IMR-90 (cell line): ENCODE measurements around the gene EPN1. TPM values are rescaled to one million over a fixed set of nuclear protein-coding genes. Genes with fewer than 3 reads are reported as not detected.
A peak's percentile ranks its signal among the peaks of the same experiment; 100 is the strongest.

ENCODE experiments used
- ATAC-seq: fragments of 200-7000 bp; cut with Tn5 transposase; 2 replicates; pipeline ENCODE4 v1.9.1; 2020; ENCODE audit warnings: low read depth, mild to moderate bottlenecking, moderate library complexity
- BruUV-seq: library from RNA; stranded (reverse); fragments of 400-500 nt; replicated peaks from 2 replicates; lab custom pipeline; 2021; lab: Mats Ljungman, UMichigan
- CTCF ChIA-PET: fragments of 300-600 bp; formaldehyde crosslinking; extraction: SDS; loops from one replicate; lab custom pipeline; 2021; ENCODE audit warnings: antibody characterized with exemption; lab: Yijun Ruan, JAX
- POLR2A ChIA-PET: fragments of 300-600 bp; sonication (Branson Sonifier 250); formaldehyde crosslinking; loops from one replicate; lab custom pipeline; 2022; ENCODE audit warnings: antibody characterized with exemption; ENCODE audit not compliant: unreplicated experiment; lab: Charles Lee
- DNase-seq: peaks from one replicate; pipeline ENCODE4 v3.0.0; 2013
- H2AFZ ChIP-seq: replicated peaks from 2 replicates; pipeline ENCODE3; 2013; ENCODE audit warnings: low read length, mild to moderate bottlenecking; ENCODE audit not compliant: poor library complexity
- H2AK5ac ChIP-seq: 2 replicates; pipeline ENCODE4 v1.6.1; 2013; ENCODE audit warnings: low read depth, low read length, inconsistent platforms
- H2AK9ac ChIP-seq: replicated peaks from 2 replicates; pipeline ENCODE3; 2013; ENCODE audit warnings: mild to moderate bottlenecking, low read depth, low read length, moderate library complexity; ENCODE audit not compliant: poor library complexity
- H2BK120ac ChIP-seq: 2 replicates; pipeline ENCODE4 v1.6.1; 2013; ENCODE audit warnings: low read depth, low read length, inconsistent platforms
- H2BK15ac ChIP-seq: 3 replicates; pipeline ENCODE4 v1.6.1; 2013; ENCODE audit warnings: low read depth, low read length, inconsistent platforms
- H2BK20ac ChIP-seq: 2 replicates; pipeline ENCODE4 v1.6.1; 2013; ENCODE audit warnings: low read depth, mild to moderate bottlenecking, inconsistent platforms, low read length, moderate library complexity
- H2BK5ac ChIP-seq: 2 replicates; pipeline ENCODE4 v1.6.1; 2013; ENCODE audit warnings: mild to moderate bottlenecking, low read depth, low read length, inconsistent platforms; ENCODE audit not compliant: poor library complexity, severe bottlenecking
- H3K14ac ChIP-seq: replicated peaks from 2 replicates; pipeline ENCODE4 v1.6.1; 2013; ENCODE audit warnings: low read depth, low read length, inconsistent platforms
- H3K18ac ChIP-seq: 2 replicates; pipeline ENCODE4 v1.6.1; 2013; ENCODE audit warnings: low read depth, low read length, control low read depth
- H3K23ac ChIP-seq: 2 replicates; pipeline ENCODE4 v1.6.1; 2013; ENCODE audit warnings: low read depth, low read length, inconsistent platforms
- H3K27ac ChIP-seq: 2 replicates; pipeline ENCODE4 v1.5.1; 2013; ENCODE audit warnings: mild to moderate bottlenecking, control low read depth, low read length; ENCODE audit not compliant: insufficient read depth
- H3K27me3 ChIP-seq: 2 replicates; pipeline ENCODE4 v1.6.1; 2013; ENCODE audit warnings: low read length; ENCODE audit not compliant: control insufficient read depth, insufficient read depth
- H3K36me3 ChIP-seq: 2 replicates; pipeline ENCODE4 v1.6.1; 2013; ENCODE audit warnings: low read length, mixed read lengths; ENCODE audit not compliant: control insufficient read depth, insufficient read depth
- H3K4ac ChIP-seq: 2 replicates; pipeline ENCODE4 v1.6.1; 2013; ENCODE audit warnings: low read depth, low read length, inconsistent platforms
- H3K4me1 ChIP-seq: 2 replicates; pipeline ENCODE4 v1.6.1; 2013; ENCODE audit warnings: low read length, mixed read lengths; ENCODE audit not compliant: control insufficient read depth, insufficient read depth
- H3K4me2 ChIP-seq: 2 replicates; pipeline ENCODE4 v1.6.1; 2013; ENCODE audit warnings: low read depth, mild to moderate bottlenecking, control low read depth, low read length, moderate library complexity
- H3K4me3 ChIP-seq: 2 replicates; pipeline ENCODE4 v1.5.1; 2013; ENCODE audit warnings: low read depth, mild to moderate bottlenecking, control low read depth, low read length, moderate library complexity; ENCODE audit not compliant: insufficient read depth
- H3K56ac ChIP-seq: 2 replicates; pipeline ENCODE4 v1.6.1; 2013; ENCODE audit warnings: low read length, inconsistent platforms; ENCODE audit not compliant: insufficient read depth; ENCODE audit errors: extremely low read depth
- H3K79me1 ChIP-seq, 2 experiments: 2 replicates each; pipeline ENCODE4 v1.6.1; 2013; ENCODE audit warnings: low read length in 2 of 2, inconsistent platforms in 1 of 2, low read depth in 1 of 2
- H3K9ac ChIP-seq: 2 replicates; pipeline ENCODE4 v1.6.1; 2013; ENCODE audit warnings: low read depth, low read length, control low read depth
- H3K9me1 ChIP-seq: 2 replicates; pipeline ENCODE4 v1.6.1; 2013; ENCODE audit warnings: low read length, inconsistent platforms; ENCODE audit not compliant: insufficient read depth
- H3K9me3 ChIP-seq: 2 replicates; pipeline ENCODE4 v1.6.1; 2013; ENCODE audit warnings: low read length; ENCODE audit not compliant: control insufficient read depth, insufficient read depth
- H4K20me1 ChIP-seq: 2 replicates; pipeline ENCODE4 v1.6.1; 2013; ENCODE audit warnings: low read length, inconsistent platforms; ENCODE audit not compliant: insufficient read depth
- H4K5ac ChIP-seq: 2 replicates; pipeline ENCODE4 v1.6.1; 2013; ENCODE audit warnings: mild to moderate bottlenecking, low read depth, low read length, control low read depth
- H4K8ac ChIP-seq, 2 experiments: 2 replicates each; pipeline ENCODE4 v1.6.1; 2013; ENCODE audit warnings: low read depth in 2 of 2, low read length in 2 of 2, control low read depth in 1 of 2, inconsistent platforms in 1 of 2
- H4K91ac ChIP-seq: 2 replicates; pipeline ENCODE4 v1.6.1; 2013; ENCODE audit warnings: low read depth, low read length, inconsistent platforms; ENCODE audit not compliant: insufficient read depth
- BHLHE40 ChIP-seq: fragments of 150-350 bp; IDR thresholded peaks from 2 replicates; pipeline ENCODE4 v1.6.1; 2016; ENCODE audit warnings: mild to moderate bottlenecking, low read depth, low read length
- CEBPB ChIP-seq: IDR thresholded peaks from 2 replicates; pipeline ENCODE4 v1.6.1; 2012; ENCODE audit warnings: low read depth, low read length, improper control_type of control experiment
- RAD21 ChIP-seq: IDR thresholded peaks from 2 replicates; pipeline ENCODE4 v1.6.1; 2012; ENCODE audit warnings: low read length, improper control_type of control experiment
- SMC3 ChIP-seq: fragments of 150-350 bp; IDR thresholded peaks from 2 replicates; pipeline ENCODE4 v1.6.1; 2016; ENCODE audit warnings: low read depth, mild to moderate bottlenecking, antibody characterized with exemption, low read length, moderate library complexity
- WGBS, 2 experiments: methylation state at CpG; one replicate each; pipeline versions ENCODE4 v1.1.5 to v1.1.7; 2013; ENCODE audit warnings: missing lambda C conversion rate in 2 of 2; ENCODE audit not compliant: insufficient read length in 1 of 2; ENCODE audit errors: extremely low coverage in 2 of 2; 5-methylcytosine and 5-hydroxymethylcytosine counted together
- dilution Hi-C: fragments of 300-500 bp; cut with HindIII; formaldehyde crosslinking; loops from one replicate; pipeline ENCODE4 v1.14.3; 2018; ENCODE audit warnings: low sequenced_read_pairs; ENCODE audit not compliant: unreplicated experiment
- in situ Hi-C: fragments of 300-500 bp; cut with MboI; formaldehyde crosslinking; loops from 3 replicates; pipeline ENCODE4 v1.14.3; 2019; ENCODE audit warnings: low sequenced_read_pairs, inconsistent platforms, mixed read lengths
- intact Hi-C: fragments of 100-400 bp; cut with micrococcal nuclease; formaldehyde crosslinking; loops from 2 replicates; pipeline ENCODE4 v1.10.0; 2022
- polyA plus RNA-seq, 3 experiments: library from polyadenylated mRNA; depleted of rRNA; stranded (reverse); fragments of >200 nt; gene quantifications; 2 replicates each; pipeline ENCODE4 v1.2.3, GENCODE V29; 2012; ENCODE audit warnings: low replicate concordance in 1 of 3
- total RNA-seq: library from RNA; depleted of rRNA; stranded (reverse); fragments of >200 nt; gene quantifications from 2 replicates; pipeline ENCODE4 v1.2.3, GENCODE V29; 2012
- TF ChIP-seq, protein P1 (sequence below): conservative IDR thresholded peaks from 2 replicates; pipeline ENCODE4 v1.5.1; 2012; ENCODE audit warnings: mild to moderate bottlenecking, low read depth, low read length, improper control_type of control experiment

EPN1 gene
- total and polyA plus RNA-seq, 2 of the 4 experiments (the other 2 are of a cell fraction) = 19.0 to 122 TPM

- 0 out of 2 replicates have a peak overlapping the region, but pooled peaks have one; percentile 18 for H2AK5ac ChIP-seq
- H3K23ac ChIP-seq = no peak overlapping the region
- H3K9ac ChIP-seq = no peak overlapping the region
- H2BK15ac ChIP-seq = no peak overlapping the region
- POLR2A ChIA-PET = no interaction called here
- H3K79me1 ChIP-seq = peaks cover 35 to 80% of the 10 kb centered on the region in 2 experiments
- no peak overlapping the region for H4K91ac ChIP-seq
- no peak overlapping the region for H3K56ac ChIP-seq
- no peak overlapping the region for H3K4me2 ChIP-seq
- DNase-seq (peak; percentile 21), ATAC-seq (no peak)
- H4K8ac ChIP-seq = no peak overlapping the region
- H3K4ac ChIP-seq = no peak overlapping the region
- peaks cover 18% of the 10 kb centered on the region for H3K9me1 ChIP-seq
- WGBS, 2 experiments = no CpG with 5 or more reads among the region's 6 CpGs
- H4K5ac ChIP-seq = no peak overlapping the region
- no peak overlapping the region for H2BK20ac ChIP-seq
- H3K18ac ChIP-seq = no peak overlapping the region
- H2BK5ac ChIP-seq = no peak overlapping the region
- TF ChIP-seq RAD21 (peak; percentile 9; the same call in 1 of the 2 replicates), CEBPB (no peak), BHLHE40 (no peak), SMC3 (0 out of 2 replicates have a peak, but pooled peaks have one; percentile 15)
- TF ChIP-seq, protein P1, sequence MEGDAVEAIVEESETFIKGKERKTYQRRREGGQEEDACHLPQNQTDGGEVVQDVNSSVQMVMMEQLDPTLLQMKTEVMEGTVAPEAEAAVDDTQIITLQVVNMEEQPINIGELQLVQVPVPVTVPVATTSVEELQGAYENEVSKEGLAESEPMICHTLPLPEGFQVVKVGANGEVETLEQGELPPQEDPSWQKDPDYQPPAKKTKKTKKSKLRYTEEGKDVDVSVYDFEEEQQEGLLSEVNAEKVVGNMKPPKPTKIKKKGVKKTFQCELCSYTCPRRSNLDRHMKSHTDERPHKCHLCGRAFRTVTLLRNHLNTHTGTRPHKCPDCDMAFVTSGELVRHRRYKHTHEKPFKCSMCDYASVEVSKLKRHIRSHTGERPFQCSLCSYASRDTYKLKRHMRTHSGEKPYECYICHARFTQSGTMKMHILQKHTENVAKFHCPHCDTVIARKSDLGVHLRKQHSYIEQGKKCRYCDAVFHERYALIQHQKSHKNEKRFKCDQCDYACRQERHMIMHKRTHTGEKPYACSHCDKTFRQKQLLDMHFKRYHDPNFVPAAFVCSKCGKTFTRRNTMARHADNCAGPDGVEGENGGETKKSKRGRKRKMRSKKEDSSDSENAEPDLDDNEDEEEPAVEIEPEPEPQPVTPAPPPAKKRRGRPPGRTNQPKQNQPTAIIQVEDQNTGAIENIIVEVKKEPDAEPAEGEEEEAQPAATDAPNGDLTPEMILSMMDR = peak; percentile 47
- no peaks in the 10 kb centered on the region for H3K9me3 ChIP-seq
- H4K20me1 ChIP-seq = 0 out of 2 replicates have a peak, but pooled peaks cover 9% of the 10 kb centered on the region
- no peak overlapping the region for H2BK120ac ChIP-seq
- no peak overlapping the region for H3K27ac ChIP-seq
- no peak overlapping the region for H2AFZ ChIP-seq
- in situ Hi-C loops = loop anchor here (25.0 kb wide), 2 partner anchors 352 to 527 kb away; partner anchors contain the start of genes BRSK1, HSPBP1 and PPP1R12C
- peaks cover 4% of the 10 kb centered on the region; the same call in 1 of the 2 replicates for H3K36me3 ChIP-seq
- H2AK9ac ChIP-seq = peak overlapping the region; percentile 15
- no peak overlapping the region for H3K14ac ChIP-seq
- dilution Hi-C loops = no loop called here
- H3K27me3 ChIP-seq = no peaks in the 10 kb centered on the region
- H3K4me3 ChIP-seq = no peak overlapping the region
- peaks cover 18% of the 10 kb centered on the region for H3K4me1 ChIP-seq
- intact Hi-C loops = loop anchor here (10.0 kb wide), 1 partner anchor 426 kb away; no protein-coding TSS in a partner anchor
- CTCF ChIA-PET = no interaction called here
- BruUV-seq = no TSS peak
These were observed 36.1 kb upstream of the EPN1 start for GRCh38 chr19:55638864-55639359.
